Right atrium auricular region (tissue), 2 donors: ENCODE measurements around the gene C17orf75. TPM values are rescaled to one million over a fixed set of nuclear protein-coding genes. Genes with fewer than 3 reads are reported as not detected.
A peak's percentile ranks its signal among the peaks of the same experiment; 100 is the strongest.
"Not testable (repeated sequence)": the region's sequence is repeated elsewhere in the genome, so short reads cannot be mapped to it uniquely, and the experiment has no call there.

Experiments
- DNase-seq: peaks from one replicate; pipeline ENCODE4 v3.0.0-alpha.2; 2019; ENCODE audit warnings: low spot score
- H3K27ac ChIP-seq, 2 donors: fragments of 200-600 bp; sonication (generic); 1 replicate in 1 of 2; 2 replicates in 1 of 2; pipeline ENCODE4 v1.5.1; 2016 to 2019
- H3K27me3 ChIP-seq, 2 donors: fragments of 200-600 bp; sonication (generic); one replicate each; pipeline versions ENCODE4 v1.5.1 to v1.6.0; 2017 to 2019
- H3K36me3 ChIP-seq: fragments of 200-600 bp; sonication (generic); one replicate; pipeline ENCODE4 v1.5.1; 2016
- H3K4me1 ChIP-seq, 2 donors: fragments of 200-600 bp; sonication (generic); one replicate each; pipeline versions ENCODE4 v1.5.1 to v1.6.0; 2017 to 2019
- H3K4me3 ChIP-seq, 2 donors: fragments of 200-600 bp; sonication (generic); 1 replicate in 1 of 2; 2 replicates in 1 of 2; pipeline ENCODE4 v1.5.1; 2017 to 2019; ENCODE audit warnings: mild to moderate bottlenecking in 1 of 2, moderate library complexity in 1 of 2
- H3K9me3 ChIP-seq, 2 donors: fragments of 200-600 bp; sonication (generic); one replicate each; pipeline ENCODE4 v1.5.1; 2019
- CTCF ChIP-seq, 2 donors: fragments of 200-600 bp; sonication (generic); IDR thresholded peaks; one replicate each; pipeline ENCODE4 v1.5.1; 2019; ENCODE audit warnings: antibody characterized with exemption in 2 of 2
- total RNA-seq, 2 donors: library from RNA; depleted of rRNA; stranded (reverse); fragments of >200 nt; gene quantifications; one replicate each; pipeline ENCODE4 v1.1.0, GENCODE V29; 2016

The C17orf75 gene
- 10 to 100 TPM in 1 of 2 donors, 1 to 10 TPM in 1; 7.9 to 14.5 TPM for total RNA-seq

DNA sequence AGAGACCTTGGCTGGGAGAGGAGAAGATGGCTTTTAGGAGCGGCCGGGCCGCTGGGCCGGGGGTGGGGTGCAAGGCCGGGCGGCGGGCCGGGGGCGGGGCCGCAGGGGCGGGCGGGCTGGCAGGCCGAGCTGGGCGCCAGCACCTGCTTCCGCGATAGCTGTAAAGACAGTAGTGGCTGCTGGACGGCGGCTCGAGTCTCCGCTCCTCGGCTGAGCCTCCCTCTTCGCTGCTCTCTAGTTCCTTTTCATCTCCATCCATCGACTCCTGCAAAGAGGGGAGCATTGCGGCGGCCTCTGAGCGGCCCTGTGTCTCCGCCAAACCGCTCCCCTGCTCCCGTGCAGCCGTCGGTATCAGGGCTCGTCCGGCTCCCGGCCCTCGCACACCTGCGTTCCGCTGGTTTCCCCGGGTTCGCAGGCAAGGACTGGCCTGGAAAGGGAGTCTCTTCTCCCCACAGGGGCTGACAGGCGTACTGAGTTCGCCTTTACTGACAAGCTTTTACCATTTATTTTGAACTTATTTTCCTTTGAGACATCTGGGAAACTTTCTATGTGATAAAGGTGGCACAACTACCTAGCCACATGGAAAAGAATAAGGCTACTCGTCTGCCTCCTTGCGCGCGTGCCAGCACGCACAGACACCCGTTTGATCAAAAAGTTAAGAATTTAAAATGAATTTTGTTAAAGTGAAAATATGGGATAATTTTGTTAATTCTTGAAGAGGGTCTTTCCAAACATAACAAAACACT is at the start of gene C17orf75:
Gene C17orf75, minus strand, starts transcription at position 317 of the 746 bp plus-strand sequence. Its CDS starts 34 bp downstream, at position 283.
- H3K27me3 ChIP-seq = no peaks in the 10 kb centered on the region
- peak; percentile 74 for DNase-seq
- peak within 1 kb of the TSS; percentile 64 to 69 for H3K4me3 ChIP-seq
- H3K4me1 ChIP-seq = peaks cover 0 to 20% of the 10 kb centered on the region in 2 donors
- TF ChIP-seq CTCF (IDR thresholded peaks at IDR 0.05) = no peak
- no peaks in the 10 kb centered on the region for H3K9me3 ChIP-seq
- peaks cover 15% of the 10 kb centered on the region for H3K36me3 ChIP-seq
- peak within 1 kb of the TSS; percentile 73 to 75 for H3K27ac ChIP-seq

DNA sequence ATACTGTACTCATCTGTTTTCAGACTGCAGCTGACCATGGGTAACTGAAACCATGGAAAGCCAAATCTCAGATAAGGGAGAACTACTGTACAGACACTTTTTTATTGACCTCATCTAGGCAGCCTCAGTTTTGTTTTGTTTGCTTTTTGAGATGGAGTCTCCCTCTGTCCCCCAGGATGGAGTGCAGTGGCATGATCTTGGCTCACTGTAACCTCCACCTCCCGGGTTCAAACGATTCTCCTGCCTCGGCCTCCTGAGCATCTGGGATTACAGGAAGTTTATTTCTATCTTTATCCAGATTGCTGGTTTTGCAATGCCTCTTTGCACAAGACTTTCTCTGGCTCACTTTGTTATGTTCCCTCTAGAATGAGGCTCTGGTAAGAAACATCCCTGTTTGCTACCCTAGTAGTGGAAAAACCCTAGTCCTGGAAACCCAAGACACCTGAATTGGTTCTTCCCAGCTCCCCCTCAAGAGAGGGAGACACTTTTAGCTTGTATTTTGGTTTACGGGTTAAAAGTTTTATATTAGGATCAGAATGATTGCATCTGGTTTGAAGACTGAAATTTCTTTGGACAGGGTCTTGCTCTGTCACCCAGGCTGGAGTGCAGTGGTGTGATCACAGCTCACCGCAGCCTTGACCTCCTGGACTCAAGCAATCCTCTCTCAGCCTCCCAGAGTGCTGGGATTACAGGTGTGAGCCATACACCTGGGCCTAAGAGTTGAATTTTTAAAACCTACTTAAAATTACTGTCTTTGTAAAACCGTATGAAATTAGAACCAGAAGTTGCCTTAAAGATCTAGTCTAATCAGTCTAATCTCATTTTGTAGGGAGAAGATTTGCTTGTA is 46.9 kb upstream of the C17orf75 start:
- Histone ChIP-seq H3K9me3 (no peaks in the 10 kb centered on the region), H3K36me3 (peaks cover 12% of the 10 kb centered on the region), H3K4me3 (no peak overlapping the region), H3K4me1 (no peaks in the 10 kb centered on the region), H3K27ac (no peak overlapping the region), H3K27me3 (no peaks in the 10 kb centered on the region)
- no peak for DNase-seq
- no peak for TF ChIP-seq CTCF (IDR thresholded peaks at IDR 0.05)

GRCh38 chr17:32388128-32388527 is 46.2 kb upstream of the C17orf75 start:
- not testable (repeated sequence) for H3K4me3 ChIP-seq, H3K27me3 ChIP-seq, H3K4me1 ChIP-seq, DNase-seq, H3K27ac ChIP-seq, H3K9me3 ChIP-seq
- H3K36me3 ChIP-seq = peaks cover 12% of the 10 kb centered on the region

DNA sequence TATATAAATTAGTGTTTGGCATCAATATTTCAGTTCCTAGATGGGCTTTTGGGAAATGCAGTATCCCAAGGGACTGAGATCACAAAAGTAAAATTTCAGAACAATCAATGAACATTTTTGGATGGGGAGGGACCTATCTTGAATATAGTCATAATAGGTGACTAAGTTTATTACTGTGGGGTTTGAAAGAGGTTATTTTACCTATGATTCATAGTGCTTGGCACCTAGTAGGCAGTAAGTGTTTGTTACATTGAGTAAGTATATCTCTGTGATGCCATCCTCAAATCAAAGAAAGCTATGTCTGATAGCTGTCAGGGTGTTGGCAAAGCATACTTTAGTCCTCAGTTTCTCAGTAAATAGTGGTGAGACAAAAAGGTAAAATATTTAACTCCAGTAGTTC is 44.9 kb upstream of the C17orf75 start:
- Histone ChIP-seq H3K36me3 (peaks cover 21% of the 10 kb centered on the region), H3K9me3 (no peaks in the 10 kb centered on the region), H3K4me3 (no peak overlapping the region), H3K27me3 (no peaks in the 10 kb centered on the region), H3K27ac (no peak overlapping the region), H3K4me1 (no peaks in the 10 kb centered on the region)
- TF ChIP-seq CTCF (IDR thresholded peaks at IDR 0.05) = no peak
- DNase-seq = no peak

- Histone ChIP-seq H3K4me1 (no peaks in the 10 kb centered on the region), H3K27ac (no peak overlapping the region), H3K27me3 (no peaks in the 10 kb centered on the region), H3K4me3 (no peak overlapping the region), H3K36me3 (peaks cover 23% of the 10 kb centered on the region), H3K9me3 (no peaks in the 10 kb centered on the region)
- DNase-seq = no peak
- no peak for TF ChIP-seq CTCF (IDR thresholded peaks at IDR 0.05)
Observed at GRCh38 chr17:32385971-32386370, 44.0 kb upstream of the C17orf75 start.

DNA sequence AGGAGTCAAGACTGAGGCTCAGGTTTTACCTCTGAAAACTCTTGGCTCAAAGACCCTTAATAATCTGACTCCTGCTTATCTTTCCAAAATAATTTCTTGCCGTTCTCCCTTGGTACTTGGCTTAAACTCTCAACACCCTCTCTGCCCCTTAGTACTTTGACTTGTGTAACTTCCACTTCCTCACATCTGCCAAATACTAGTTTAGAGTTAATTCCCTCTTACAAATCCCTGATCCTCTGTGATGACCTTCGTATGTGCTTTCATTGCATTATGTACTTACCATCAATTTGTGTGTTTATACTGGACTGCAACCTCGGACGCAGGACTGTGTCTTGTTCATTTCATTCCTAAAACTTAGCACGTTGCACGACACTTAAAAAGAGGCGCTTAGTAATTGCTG is 43.1 kb upstream of the C17orf75 start:
- H3K27me3 ChIP-seq = no peaks in the 10 kb centered on the region
- no peak for DNase-seq
- no peaks in the 10 kb centered on the region for H3K4me1 ChIP-seq
- TF ChIP-seq CTCF (IDR thresholded peaks at IDR 0.05) = no peak
- no peak overlapping the region for H3K27ac ChIP-seq
- H3K9me3 ChIP-seq = no peaks in the 10 kb centered on the region
- peaks cover 32% of the 10 kb centered on the region for H3K36me3 ChIP-seq
- no peak overlapping the region for H3K4me3 ChIP-seq
